Posterior cingulate gyrus (tissue), 11 donors: ENCODE results near the gene ZDBF2.
A peak's percentile ranks its signal among the peaks of the same experiment; 100 is the strongest.
"Not testable (repeated sequence)": the region's sequence is repeated elsewhere in the genome, so short reads cannot be mapped to it uniquely, and the experiment has no call there.

ENCODE experiments used
- DNase-seq, 10 donors: peaks; one replicate each; pipeline versions ENCODE4 v3.0.0 to v3.0.0-alpha.2; 2020 to 2021; ENCODE audit warnings: mixed read lengths in 3 of 10
- intact Hi-C: fragments of 100-400 bp; cut with DNase I; formaldehyde crosslinking; loops from one replicate; pipeline ENCODE4 v1.15.1; 2023

The ZDBF2 gene

GRCh38 chr2:206274434-206275311 is at the start of gene ZDBF2:
Gene ZDBF2, plus strand, starts transcription at chr2:206274663. Its CDS starts 7,187 bp downstream, at chr2:206281850.
- intact Hi-C loops = loop anchor here (5.0 kb wide), 1 partner anchor 112 kb away; no protein-coding TSS in a partner anchor
- DNase-seq = peak in 9 of 10 donors; percentile 15 to 92 (median 26)

- DNase-seq = no peak
- intact Hi-C loops = no loop called here
Observed at GRCh38 chr2:206225435-206226232, 48.8 kb upstream of the ZDBF2 start.

DNA sequence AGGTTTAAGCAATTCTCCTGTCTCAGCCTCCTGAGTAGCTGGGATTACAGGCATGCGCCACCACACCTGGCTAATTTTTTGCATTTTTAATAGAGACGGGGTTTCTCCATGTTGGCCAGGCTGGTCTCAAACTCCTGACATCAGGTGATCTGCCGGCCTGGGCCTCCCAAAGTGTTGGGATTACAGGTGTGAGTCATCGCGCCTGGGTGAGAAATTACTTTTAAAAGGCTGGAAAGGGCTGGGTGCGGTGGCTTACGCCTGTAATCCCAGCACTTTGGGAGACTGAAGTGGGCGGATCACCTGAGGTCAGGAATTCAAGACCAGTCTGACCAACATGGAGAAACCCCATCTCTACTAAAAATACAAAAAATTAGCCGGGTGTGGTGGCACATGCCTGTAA is 45.8 kb upstream of the ZDBF2 start:
- intact Hi-C loops, DNase-seq: not testable (repeated sequence)

DNA sequence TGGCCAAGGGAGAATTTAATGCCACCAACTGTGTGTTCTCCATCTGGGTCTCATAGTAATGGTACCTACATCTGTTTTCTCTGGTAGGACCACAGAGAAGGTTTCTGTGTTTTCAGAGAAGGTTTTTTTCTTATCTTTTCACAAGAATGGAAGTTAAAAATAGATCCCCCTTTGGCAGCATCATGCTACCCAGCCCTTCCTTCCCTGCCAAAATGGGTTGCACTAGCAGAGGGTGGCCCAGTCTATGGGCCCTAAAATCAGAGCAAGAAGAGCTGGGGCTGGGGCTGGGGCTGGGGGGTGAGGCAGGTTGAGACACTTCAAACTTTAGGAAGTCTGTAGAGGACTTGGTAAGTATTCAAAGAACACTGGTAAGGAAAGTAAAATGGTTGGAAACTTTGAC is 44.8 kb upstream of the ZDBF2 start:
- DNase-seq = no peak
- intact Hi-C loops = no loop called here

DNA sequence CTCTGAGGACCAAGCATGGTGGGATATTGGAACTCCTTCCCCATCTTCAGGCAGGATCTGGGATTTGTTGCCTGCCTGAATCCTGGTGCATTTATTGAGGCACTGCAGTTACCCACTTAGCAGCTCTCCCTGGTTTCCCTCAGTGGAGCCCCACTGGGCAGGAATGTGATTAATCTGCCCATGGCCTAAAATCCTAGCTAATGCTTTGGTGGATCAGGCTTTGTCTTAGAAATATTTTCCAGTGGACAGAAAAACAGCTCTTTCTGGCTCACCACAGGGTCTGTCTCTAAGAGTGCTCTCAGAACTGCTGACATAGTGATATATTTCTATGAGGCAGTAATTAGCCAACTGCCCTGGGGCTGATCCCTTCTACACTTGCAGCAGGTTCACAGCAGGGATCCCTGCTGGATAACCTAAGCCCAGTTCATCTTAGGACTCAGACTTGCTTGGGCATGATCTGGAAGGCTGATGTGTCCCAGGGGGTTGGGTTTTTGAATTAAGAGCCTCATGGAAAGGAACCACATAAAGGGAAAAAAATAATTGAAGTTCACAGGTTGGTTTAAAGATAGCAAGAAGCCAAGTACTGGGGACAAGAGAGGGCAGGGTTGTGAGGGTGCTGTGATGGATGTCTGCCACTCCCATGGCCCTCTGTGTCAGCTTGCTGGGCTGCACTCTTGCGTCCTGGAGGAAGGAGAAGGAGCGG is 44.3 kb upstream of the ZDBF2 start:
- DNase-seq = no peak
- intact Hi-C loops = no loop called here

DNA sequence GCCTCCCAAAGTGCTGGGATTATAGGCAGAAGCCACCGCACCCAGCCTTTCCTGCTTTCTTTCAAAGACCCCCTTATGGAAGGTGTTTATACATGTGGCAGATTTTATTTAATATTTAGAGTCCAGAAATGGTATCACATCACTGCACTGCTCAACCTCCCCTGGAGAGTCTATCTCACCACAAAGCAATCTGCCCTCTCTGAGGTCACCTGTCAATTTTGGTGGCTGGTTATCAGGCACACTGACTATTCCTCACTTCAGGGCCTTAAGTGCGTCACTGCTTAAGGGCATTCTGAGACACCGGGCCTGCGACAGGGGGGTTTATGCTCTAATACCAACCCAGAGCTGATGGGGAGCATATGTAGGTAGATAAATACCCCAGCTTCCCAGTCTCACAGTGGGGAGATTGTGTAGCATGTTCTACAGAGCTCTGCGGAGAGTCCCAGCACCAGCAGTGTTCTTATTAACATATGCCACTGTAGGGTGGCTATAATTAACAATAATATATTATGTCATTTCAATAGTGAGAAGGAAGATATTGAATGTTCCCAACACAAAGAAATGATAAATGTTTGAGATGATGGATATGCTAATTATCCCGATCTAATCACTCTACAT is 42.7 kb upstream of the ZDBF2 start:
- intact Hi-C loops = no loop called here
- DNase-seq = no peak

DNA sequence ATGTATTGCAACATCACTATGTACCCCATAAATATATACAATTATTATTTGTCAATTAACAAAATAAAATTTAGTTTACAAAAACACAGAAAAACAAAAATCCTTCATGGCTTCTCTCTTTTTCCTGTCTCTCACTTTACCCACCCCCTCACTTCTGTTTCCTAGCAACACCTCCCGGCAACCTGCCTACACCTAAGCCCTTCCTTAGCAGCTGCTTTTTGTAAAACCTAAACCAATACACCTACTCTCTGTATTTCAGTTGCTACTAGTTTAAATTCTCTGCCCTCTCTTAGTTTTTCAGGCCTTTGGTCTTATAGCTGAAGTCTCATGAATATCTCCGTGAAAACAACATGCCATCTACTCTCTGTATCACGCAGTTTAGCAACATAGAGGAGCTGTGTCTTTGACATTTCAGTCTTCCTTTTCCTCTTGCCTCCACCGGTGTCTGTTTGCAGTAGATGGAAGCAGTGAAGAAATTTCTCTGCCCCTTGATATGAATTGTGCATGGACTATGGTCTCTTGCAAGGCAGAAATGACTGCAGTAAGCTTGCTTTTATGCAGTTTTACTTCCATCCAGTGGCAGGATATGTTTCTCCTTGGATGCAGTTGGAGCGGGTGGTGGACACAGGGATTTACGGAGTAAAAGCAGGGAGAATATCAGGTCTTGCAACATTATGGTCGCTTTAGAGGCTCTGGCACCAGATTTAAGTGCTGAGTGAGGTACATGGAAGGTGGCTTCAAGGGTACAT is 42.0 kb upstream of the ZDBF2 start:
- intact Hi-C loops = no loop called here
- peak in 2 of 10 donors; percentile 25 to 26 for DNase-seq

GRCh38 chr2:206239157-206239556 is 35.3 kb upstream of the ZDBF2 start:
- no peak for DNase-seq
- intact Hi-C loops = no loop called here

- no peak for DNase-seq
- intact Hi-C loops = no loop called here
Observed at GRCh38 chr2:206240327-206240726, 34.1 kb upstream of the ZDBF2 start.

- no peak for DNase-seq
- intact Hi-C loops = no loop called here
Observed at GRCh38 chr2:206241736-206242135, 32.7 kb upstream of the ZDBF2 start.

DNA sequence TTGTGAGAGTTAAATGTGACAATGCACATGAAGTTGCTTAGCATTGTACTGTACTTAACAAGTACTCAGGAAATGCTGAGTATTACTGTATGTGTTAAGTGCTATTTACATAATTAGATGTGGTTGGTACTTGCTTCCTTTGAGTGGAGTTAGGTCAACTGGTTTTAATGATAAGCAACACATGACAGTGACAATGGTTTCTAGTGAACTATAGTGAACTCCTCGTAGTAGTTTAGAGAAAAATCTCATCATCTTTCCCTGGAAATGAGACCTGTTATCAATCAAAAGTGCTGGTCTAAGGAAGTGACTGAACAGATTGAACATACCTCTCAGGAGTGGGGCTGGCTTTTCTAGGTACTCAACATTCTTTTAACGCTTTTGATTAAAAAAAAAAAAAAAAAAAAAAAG is 29.2 kb upstream of the ZDBF2 start:
- no peak for DNase-seq
- intact Hi-C loops = no loop called here

DNA sequence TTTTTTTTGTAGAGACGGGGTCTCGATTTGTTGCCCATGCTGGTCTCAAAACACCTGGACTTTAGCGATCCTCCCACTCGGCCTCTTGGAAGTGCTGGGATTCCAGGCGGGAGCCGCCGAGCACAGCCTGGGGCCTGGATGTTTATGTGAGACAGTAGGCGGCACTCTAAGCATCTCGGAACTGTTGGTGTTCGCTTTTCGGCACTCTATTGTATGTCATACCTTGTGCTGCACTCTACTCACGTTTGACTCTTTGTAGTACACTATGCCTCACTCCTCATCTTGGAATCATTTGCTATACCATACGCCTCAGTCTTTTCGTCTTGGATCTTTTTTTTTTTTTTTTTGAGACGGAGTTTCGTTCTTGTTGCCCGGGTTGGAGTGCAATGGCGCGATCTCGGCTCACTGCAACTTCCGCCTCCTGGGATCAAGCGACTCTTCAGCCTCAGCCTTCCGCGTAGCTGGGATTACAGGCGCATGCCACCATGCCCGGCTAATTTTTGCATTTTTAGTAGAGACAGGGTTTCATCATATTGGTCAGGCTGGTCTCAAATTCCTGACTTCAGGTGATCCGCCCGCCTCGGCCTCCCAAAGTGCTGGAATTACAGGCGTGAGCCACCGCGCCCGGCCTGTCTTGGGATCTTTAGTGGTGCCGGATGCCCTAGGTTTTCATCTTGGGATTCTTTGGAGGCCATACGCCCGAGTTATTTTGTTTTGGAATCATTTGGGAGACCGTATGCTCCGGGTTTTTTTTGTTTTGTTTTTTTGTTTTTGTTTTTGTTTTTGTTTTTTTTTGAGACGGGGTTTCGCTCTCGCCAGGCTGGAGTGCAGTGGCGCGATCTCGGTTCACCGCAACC is 24.2 kb upstream of the ZDBF2 start:
- DNase-seq = no peak
- intact Hi-C loops = no loop called here

- no peak for DNase-seq
- intact Hi-C loops = no loop called here
Observed at GRCh38 chr2:206253125-206253776, 21.2 kb upstream of the ZDBF2 start.

GRCh38 chr2:206253777-206254166 is 20.7 kb upstream of the ZDBF2 start:
- intact Hi-C loops = no loop called here
- no peak for DNase-seq

DNA sequence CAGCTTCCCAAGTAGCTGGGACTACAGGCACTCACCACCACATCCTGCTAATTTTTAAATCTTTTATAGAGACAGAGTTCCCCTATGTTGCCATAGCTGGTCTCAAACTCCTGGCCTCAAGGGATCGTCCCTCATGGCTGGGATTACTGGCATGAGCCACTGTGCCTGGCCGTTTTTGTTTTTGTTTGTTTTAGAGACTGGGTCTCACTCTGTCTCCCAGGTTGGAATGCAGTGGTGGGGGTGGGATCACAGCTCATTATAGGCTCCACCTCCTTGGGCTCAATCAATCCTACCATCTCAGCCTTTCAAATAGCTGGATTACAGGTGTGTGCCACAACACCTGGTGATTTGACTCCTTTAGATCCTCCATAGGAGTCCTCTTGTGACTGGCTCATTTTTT is 19.5 kb upstream of the ZDBF2 start:
- DNase-seq = no peak
- intact Hi-C loops = no loop called here

GRCh38 chr2:206256706-206257205 is 17.7 kb upstream of the ZDBF2 start:
- DNase-seq = no peak
- intact Hi-C loops = no loop called here

DNA sequence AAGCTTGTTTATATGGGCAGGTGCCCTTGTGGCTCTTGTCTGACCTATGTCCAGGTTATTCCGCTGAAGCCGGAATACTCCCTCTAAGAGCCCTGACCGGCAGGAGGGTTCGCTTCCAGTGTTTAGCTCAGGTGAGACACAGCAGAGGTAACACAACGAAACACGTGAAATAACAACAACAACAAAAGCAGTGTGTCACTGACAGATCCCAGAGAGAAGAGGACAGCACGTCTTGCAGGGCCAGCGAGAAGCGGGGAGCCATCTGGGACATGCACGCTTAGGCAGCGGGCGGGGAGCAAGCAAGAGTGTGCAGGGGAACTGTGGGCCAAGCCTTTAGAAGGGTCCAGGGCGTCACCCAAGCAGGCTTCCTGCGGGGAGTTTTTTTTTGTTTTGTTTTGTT is 17.1 kb upstream of the ZDBF2 start:
- intact Hi-C loops = no loop called here

DNA sequence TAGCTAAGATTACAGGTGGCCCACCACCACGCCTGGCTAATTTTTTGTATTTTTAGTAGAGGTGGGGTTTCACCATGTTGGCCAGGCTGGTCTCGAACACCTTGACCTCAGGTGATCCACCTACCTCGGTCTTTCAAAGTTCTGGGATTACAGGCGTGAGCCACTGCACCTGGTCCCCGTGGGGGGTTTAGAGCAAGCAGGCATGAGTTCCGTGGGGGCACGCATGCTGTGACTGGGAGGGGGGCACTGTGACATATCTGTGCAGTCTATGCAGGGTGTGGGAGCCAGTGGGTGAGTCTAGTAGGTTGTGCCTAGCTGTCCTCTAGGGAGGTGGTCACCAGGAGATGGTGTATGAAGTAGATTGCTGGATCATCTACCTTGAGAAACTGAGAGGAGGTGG is 16.6 kb upstream of the ZDBF2 start:
- intact Hi-C loops = no loop called here
- no peak for DNase-seq

More for the DNA sequence above, 17.1 kb upstream of the ZDBF2 start:
- no peak for DNase-seq
